Immature natural killer cell (primary cell): ENCODE measurements around the gene LUZP2. TPM values are rescaled to one million over a fixed set of nuclear protein-coding genes. Genes with fewer than 3 reads are reported as not detected.
"Not testable (repeated sequence)": the region's sequence is repeated elsewhere in the genome, so short reads cannot be mapped to it uniquely, and the experiment has no call there.

ENCODE experiments used
- DNase-seq, 3 donors: peaks; one replicate each; pipeline ENCODE4 v3.0.0; 2022; ENCODE audit warnings: mixed read lengths in 1 of 3
- H3K27ac Mint-ChIP-seq, 6 donors: one replicate each; pipeline ENCODE4 v1.8.0; 2020; ENCODE audit warnings: mixed read lengths in 6 of 6, mild to moderate bottlenecking in 5 of 6, inconsistent platforms in 4 of 6, moderate library complexity in 3 of 6
- H3K27me3 Mint-ChIP-seq, 3 donors: one replicate each; pipeline ENCODE4 v1.8.0; 2020 to 2021; ENCODE audit warnings: low read depth in 3 of 3, mild to moderate bottlenecking in 3 of 3, mixed read lengths in 3 of 3, moderate library complexity in 3 of 3, inconsistent platforms in 1 of 3
- H3K36me3 Mint-ChIP-seq, 3 donors: one replicate each; pipeline ENCODE4 v1.8.0; 2020; ENCODE audit warnings: mixed read lengths in 3 of 3, inconsistent platforms in 2 of 3, mild to moderate bottlenecking in 2 of 3
- H3K4me1 Mint-ChIP-seq, 2 donors: one replicate each; pipeline ENCODE4 v1.8.0; 2020; ENCODE audit warnings: inconsistent platforms in 2 of 2, mild to moderate bottlenecking in 2 of 2, mixed read lengths in 2 of 2, moderate library complexity in 1 of 2
- H3K4me3 Mint-ChIP-seq, 5 donors: one replicate each; pipeline ENCODE4 v1.8.0; 2020; ENCODE audit warnings: mild to moderate bottlenecking in 5 of 5, mixed read lengths in 5 of 5, inconsistent platforms in 3 of 5, moderate library complexity in 3 of 5
- H3K9me3 Mint-ChIP-seq, 6 donors: one replicate each; pipeline ENCODE4 v1.8.0; 2020; ENCODE audit warnings: mild to moderate bottlenecking in 6 of 6, mixed read lengths in 6 of 6, inconsistent platforms in 4 of 6, moderate library complexity in 3 of 6
- polyA plus RNA-seq, 3 donors: library from polyadenylated mRNA; unstranded; fragments of 300-500 nt; fragmentation: Illumina TruSeq; gene quantifications; one replicate each; pipeline ENCODE4 v1.2.3, GENCODE V29; 2021

Gene LUZP2
- polyA plus RNA-seq, 3 donors from 2014 or later, result not detected

DNA sequence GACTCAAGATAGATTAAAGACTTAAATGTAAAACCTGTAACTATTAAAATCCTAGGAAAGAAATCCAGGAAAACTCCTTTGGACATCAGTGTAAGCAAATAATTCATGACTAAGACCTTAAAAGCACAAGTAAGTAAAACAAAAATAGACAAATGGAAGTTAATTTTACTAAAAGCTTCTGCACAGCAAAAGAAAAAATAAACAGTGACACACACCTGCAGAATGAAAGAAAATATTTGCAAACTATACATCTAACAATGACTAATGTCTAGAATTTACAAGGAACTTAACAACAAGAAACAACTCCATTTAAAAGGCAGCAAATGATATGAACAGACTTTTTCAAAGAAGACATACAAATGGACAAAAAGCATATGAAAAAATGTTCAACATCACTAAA is 359.1 kb downstream of the LUZP2 start:
- Mint-ChIP-seq H3K36me3 (no peaks in the 10 kb centered on the region), H3K27me3 (peaks cover 0 to 3% (median 0%) of the 10 kb centered on the region in 3 donors), H3K27ac (no peak overlapping the region), H3K4me3 (no peak overlapping the region), H3K4me1 (no peaks in the 10 kb centered on the region), H3K9me3 (peaks cover 5 to 43% (median 8%) of the 10 kb centered on the region in 6 donors)
- no peak for DNase-seq

DNA sequence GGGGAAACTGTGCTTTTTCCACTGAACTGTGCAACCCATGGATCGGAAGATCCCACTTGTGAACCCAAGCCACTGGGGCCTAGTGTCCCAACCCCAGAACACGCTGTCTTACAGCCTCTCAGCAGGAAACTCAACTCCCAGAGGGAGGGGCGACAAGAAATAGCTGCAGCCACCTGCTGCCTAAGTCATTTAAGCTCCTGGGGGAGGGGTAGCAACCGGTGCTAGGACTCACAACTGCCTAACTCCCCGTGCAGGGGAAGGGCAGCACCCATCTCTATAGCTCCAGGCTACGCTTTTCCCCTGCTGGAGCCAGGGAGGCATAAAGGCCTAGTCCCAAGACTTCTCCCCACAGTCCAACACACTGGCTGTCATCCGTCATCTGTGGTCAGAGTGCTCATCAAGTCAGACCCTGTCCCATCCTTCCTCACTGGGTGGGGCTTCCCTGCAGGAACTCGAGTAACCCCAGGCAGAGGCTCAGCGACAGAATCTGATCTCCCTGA is 363.0 kb downstream of the LUZP2 start:
- DNase-seq, result no peak
- Mint-ChIP-seq H3K4me1 (no peaks in the 10 kb centered on the region), H3K36me3 (no peaks in the 10 kb centered on the region), H3K27me3 (peaks cover 0 to 1% (median 0%) of the 10 kb centered on the region in 3 donors), H3K27ac (no peak overlapping the region), H3K9me3 (peaks cover 5 to 29% (median 10%) of the 10 kb centered on the region in 6 donors), H3K4me3 (no peak overlapping the region)

DNA sequence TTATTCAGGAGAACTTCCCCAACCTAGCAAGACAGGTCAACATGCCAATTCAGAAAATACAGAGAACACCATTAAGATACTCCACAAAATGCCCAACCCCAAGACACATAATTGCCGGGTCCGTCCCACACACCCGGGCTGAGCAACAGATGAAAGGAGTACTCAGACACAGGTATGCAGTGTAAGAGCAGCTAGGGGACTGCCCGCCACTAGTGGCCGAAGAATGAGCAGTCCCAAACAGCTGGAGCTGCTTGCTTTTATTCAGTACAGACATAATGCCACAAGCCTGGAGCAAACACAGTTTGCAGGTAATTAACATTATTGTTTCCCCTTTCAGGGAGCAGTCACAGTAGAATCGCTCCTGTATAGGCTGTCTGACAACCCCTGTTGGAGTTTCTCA is 364.6 kb downstream of the LUZP2 start:
- DNase-seq, result no peak
- Mint-ChIP-seq H3K4me1 (no peaks in the 10 kb centered on the region), H3K36me3 (no peaks in the 10 kb centered on the region), H3K27me3 (no peaks in the 10 kb centered on the region), H3K9me3 (peaks cover 3 to 28% (median 7%) of the 10 kb centered on the region in 6 donors), H3K27ac (no peak overlapping the region), H3K4me3 (no peak overlapping the region)

DNA sequence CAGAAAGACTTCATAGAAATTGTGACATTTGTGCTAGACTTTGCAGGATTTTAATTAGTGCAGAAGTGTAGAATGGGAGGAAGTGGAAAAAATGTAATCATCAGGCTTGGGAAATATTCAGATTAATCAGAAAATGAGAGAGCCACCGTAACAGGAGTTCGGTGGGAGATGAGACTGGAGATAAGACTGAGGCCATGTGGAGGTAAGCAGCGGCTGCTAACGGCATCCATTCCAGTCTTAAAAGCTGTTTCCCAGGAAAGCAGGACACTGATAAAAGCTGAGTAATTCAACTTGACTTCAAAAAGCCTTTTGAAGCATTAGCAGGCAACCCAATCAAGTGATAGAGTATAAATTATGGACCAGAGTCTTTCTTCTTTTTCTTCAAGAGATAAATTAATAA is 369.9 kb downstream of the LUZP2 start:
- no peaks in the 10 kb centered on the region for H3K36me3 Mint-ChIP-seq
- peaks cover 3 to 19% (median 7%) of the 10 kb centered on the region in 6 donors for H3K9me3 Mint-ChIP-seq
- H3K4me1 Mint-ChIP-seq, result no peaks in the 10 kb centered on the region
- no peak overlapping the region for H3K4me3 Mint-ChIP-seq
- H3K27ac Mint-ChIP-seq, result no peak overlapping the region
- DNase-seq, result no peak
- H3K27me3 Mint-ChIP-seq, result peaks cover 0 to 2% (median under 1%) of the 10 kb centered on the region in 3 donors

DNA sequence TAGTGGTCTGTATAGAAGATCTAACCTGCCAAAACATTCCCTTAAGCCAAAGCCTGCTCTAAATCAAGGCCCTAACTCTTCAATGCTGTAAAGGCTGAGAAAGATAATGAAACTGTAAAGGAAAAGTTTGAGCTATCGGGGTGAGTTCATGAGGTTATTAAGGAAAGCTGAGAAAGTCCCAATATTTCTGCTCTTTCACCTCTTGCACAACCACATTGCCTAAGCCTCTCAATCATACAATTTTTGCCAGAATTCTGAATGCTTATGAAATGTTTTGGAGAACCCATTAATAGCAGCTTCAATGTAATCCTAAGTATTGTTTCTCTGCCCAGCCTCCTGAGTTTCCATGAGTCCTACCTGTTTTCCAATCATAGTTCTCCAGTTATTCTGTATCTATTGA is 373.2 kb downstream of the LUZP2 start:
- Mint-ChIP-seq H3K9me3 (peaks cover 0 to 23% (median 6%) of the 10 kb centered on the region in 6 donors), H3K4me1 (no peaks in the 10 kb centered on the region), H3K27me3 (peaks cover 0 to 3% (median 2%) of the 10 kb centered on the region in 3 donors), H3K4me3 (no peak overlapping the region), H3K36me3 (no peaks in the 10 kb centered on the region), H3K27ac (no peak overlapping the region)
- no peak for DNase-seq

DNA sequence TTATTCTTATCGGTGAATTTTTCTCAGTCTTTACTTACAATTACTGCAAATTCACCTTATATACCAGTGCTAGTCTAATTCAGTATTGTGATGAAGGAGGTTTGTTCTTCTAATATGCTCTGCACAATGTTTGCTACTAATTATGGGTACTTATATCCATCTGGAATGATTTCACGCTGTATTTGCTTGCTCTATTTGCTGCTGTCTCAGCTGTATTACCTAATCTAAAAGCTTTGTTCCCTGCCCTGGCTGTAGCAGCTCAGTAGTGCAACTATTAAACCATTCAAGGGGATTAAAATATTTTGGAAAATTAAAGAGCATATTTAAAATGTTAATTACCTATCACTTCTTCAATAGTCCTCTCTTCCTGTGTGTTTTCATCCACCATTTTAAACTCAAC is 375.3 kb downstream of the LUZP2 start:
- no peak for DNase-seq
- Mint-ChIP-seq H3K27ac (no peak overlapping the region), H3K4me3 (no peak overlapping the region), H3K4me1 (no peaks in the 10 kb centered on the region), H3K27me3 (peaks cover 0 to 3% (median 2%) of the 10 kb centered on the region in 3 donors), H3K36me3 (no peaks in the 10 kb centered on the region), H3K9me3 (peaks cover 2 to 14% (median 6%) of the 10 kb centered on the region in 6 donors)

DNA sequence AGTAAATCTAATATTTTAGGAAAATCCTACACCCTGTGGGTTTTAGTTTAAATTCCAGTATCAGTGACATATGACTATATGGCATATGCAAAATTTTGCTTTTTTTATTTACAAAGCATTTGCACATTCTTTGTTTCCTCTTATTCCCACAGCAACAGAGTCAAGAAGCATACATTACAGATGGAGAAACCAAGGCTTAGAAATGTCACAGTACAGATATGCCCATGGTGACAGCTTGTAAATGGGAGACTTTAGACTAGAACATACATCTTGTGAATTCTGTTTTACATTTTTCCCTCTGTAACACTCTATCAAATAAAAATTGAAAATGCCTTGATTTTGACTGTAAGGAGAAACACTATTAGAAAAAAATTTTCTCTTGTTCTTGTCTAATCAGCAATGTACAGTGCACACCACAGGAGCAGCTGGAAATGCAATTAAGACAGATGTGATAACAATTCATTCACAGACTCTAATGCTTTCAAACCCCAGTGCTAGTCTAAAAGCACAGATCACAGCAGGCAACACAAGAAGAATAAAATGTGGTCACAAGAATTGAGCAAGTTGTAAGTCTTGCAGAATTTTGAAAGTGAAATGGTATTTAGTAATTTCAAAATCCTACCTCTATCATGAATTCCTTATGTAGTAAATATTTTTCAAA is 375.9 kb downstream of the LUZP2 start:
- no peaks in the 10 kb centered on the region for H3K36me3 Mint-ChIP-seq
- H3K27me3 Mint-ChIP-seq, result peaks cover 0 to 3% (median 2%) of the 10 kb centered on the region in 3 donors
- no peak overlapping the region for H3K27ac Mint-ChIP-seq
- DNase-seq, result no peak
- peaks cover 0 to 14% (median 6%) of the 10 kb centered on the region in 6 donors for H3K9me3 Mint-ChIP-seq
- no peak overlapping the region for H3K4me3 Mint-ChIP-seq
- H3K4me1 Mint-ChIP-seq, result no peaks in the 10 kb centered on the region

DNA sequence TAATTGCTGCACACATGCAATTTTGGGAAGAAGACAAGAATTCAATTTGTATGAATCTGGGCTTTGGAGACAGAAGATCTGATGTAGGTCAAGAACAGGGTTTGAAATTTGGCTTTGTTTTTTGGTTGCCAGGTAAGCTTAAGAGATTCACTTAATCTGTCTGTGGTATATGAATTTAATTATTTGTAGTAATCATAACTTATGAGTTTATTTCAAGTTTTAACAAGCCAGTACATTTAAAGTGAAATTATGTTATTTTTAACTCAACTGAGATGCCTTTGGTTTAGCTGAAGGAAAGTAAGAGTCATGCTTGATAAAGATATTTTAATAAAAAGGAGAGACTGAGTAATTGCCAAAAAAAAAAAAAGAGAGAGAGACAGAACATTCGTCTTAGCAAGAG is 384.1 kb downstream of the LUZP2 start:
- H3K27me3 Mint-ChIP-seq, result peaks cover 0 to 2% (median 2%) of the 10 kb centered on the region in 3 donors
- no peak overlapping the region for H3K27ac Mint-ChIP-seq
- DNase-seq, result no peak
- peaks cover 2 to 35% (median 8%) of the 10 kb centered on the region in 6 donors for H3K9me3 Mint-ChIP-seq
- no peaks in the 10 kb centered on the region for H3K36me3 Mint-ChIP-seq
- H3K4me3 Mint-ChIP-seq, result no peak overlapping the region
- no peaks in the 10 kb centered on the region for H3K4me1 Mint-ChIP-seq

DNA sequence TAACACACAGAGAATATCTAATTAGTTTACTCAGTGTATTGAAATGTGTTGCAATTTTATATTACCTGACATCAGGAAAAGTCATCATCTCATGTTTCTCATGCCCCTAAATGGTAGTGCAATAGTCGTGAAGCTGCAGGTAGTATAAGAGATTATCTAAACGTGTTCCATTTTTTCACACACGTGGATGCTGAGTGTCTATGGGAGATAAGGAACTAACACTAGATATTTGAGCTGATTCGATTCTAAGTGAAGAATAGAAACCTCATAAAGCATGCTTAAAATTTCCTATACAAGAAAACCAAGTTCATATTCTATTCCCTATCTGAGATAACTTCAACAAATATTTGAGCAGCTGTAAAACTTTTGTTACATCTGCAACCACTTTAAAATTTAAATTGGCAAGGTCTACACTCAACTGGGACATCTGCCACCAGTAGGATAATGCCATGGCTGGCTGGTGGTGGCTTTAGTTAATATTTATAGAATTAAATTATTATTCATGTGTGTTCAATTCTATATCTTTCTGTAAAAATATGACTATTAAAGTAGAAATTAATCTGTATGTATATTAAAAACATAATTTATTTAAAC is 388.8 kb downstream of the LUZP2 start:
- Mint-ChIP-seq H3K4me3 (no peak overlapping the region), H3K36me3 (no peaks in the 10 kb centered on the region), H3K27me3 (peaks cover 0 to 2% (median 0%) of the 10 kb centered on the region in 3 donors), H3K4me1 (no peaks in the 10 kb centered on the region), H3K27ac (no peak overlapping the region), H3K9me3 (peaks cover 2 to 25% (median 9%) of the 10 kb centered on the region in 6 donors)
- DNase-seq, result no peak

DNA sequence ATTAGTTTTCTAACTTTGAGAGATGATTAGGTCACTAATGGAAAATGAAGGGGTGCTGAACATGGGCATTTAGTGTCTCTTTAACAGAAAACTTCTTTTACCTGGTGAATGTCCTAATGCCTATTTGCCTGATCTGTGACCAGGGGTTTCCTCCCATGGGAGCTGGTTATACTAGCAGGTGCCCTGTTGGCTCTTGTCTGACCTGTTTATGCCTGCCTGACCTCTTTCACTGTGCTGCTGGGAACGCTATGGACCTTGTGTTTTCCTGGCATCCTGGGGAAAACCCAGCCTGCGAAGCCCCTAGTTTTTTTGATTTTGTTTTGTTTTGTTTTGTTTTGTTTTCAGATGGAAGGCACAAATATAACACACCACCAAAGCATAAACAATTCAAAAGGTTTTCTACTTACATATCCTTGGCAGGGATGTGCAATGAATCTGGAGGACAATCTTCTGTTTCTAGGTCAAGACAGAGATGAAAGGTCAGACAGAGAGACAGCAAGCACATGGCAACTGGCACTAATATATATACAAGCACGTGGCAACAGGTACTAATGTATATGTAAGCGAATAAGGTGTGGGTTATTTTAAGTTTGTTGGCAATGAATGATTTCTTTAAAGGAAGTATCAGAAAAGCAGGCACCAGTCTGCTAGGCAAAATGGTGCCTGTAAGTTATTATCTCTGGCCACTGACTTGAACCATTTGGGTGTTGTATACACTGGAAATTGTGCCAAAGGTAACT is 390.2 kb downstream of the LUZP2 start:
- Mint-ChIP-seq H3K36me3 (no peaks in the 10 kb centered on the region), H3K27me3 (peaks cover 0 to 2% (median 0%) of the 10 kb centered on the region in 3 donors), H3K4me3 (no peak overlapping the region), H3K9me3 (peaks cover 2 to 21% (median 7%) of the 10 kb centered on the region in 6 donors), H3K27ac (no peak overlapping the region), H3K4me1 (no peaks in the 10 kb centered on the region)
- DNase-seq, result no peak

DNA sequence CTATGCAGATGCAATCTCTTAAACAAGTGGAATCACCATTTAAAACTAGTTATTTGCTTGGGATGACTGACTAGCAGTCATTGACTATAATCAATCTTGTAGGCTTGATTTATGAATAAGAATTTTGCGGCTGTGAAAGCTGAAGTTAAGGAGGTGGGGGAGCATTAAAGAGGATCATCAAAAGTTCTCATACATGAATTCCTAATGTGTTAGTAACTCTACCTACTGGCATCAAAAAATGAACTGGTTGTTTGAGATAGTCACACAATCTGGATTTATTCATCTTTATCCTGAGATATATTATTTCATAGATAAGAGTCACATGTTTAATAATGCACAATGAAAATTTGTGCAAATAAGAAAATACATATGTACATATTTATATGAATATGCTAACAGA is 393.6 kb downstream of the LUZP2 start:
- no peak overlapping the region for H3K4me3 Mint-ChIP-seq
- no peak for DNase-seq

DNA sequence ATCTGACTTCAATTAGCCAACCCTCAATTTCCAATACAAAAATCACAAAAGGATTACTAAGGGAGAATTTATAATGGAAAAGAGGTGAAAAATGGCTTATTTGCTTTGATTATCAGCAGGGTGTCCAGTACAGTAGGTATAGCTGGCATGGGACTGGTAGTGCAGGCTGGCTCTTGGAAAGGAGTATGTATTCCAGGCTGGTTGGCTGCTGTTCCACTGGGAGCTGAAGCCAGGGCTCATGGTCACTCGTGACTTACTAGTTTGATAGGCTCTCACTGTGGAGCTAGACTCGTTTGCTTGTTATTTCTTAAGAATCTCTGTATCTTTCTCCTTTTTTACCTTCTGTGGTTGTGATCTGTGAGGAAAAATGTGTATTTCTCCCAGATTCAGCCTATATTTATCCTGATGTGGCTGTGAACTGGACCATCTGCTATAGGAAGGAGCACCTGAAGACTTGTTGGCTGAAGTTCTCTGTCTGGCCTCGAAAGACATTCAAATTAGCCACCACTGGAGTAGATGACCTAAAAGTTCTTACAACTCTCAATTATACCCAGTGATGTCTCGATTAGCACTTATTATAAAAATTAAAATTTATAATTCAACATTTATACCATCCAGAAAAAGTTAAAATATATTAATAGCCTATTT is 395.1 kb downstream of the LUZP2 start:
- H3K4me1 Mint-ChIP-seq, H3K27me3 Mint-ChIP-seq, DNase-seq, H3K36me3 Mint-ChIP-seq, H3K27ac Mint-ChIP-seq, H3K4me3 Mint-ChIP-seq: not testable (repeated sequence)
- peaks cover 6 to 26% (median 9%) of the 10 kb centered on the region in 6 donors for H3K9me3 Mint-ChIP-seq

More for the DNA sequence above, 393.6 kb downstream of the LUZP2 start:
- H3K36me3 Mint-ChIP-seq, result no peaks in the 10 kb centered on the region
- H3K4me1 Mint-ChIP-seq, result no peaks in the 10 kb centered on the region
- H3K9me3 Mint-ChIP-seq, result peaks cover 6 to 22% (median 8%) of the 10 kb centered on the region in 6 donors
- no peaks in the 10 kb centered on the region for H3K27me3 Mint-ChIP-seq
- H3K27ac Mint-ChIP-seq, result no peak overlapping the region

DNA sequence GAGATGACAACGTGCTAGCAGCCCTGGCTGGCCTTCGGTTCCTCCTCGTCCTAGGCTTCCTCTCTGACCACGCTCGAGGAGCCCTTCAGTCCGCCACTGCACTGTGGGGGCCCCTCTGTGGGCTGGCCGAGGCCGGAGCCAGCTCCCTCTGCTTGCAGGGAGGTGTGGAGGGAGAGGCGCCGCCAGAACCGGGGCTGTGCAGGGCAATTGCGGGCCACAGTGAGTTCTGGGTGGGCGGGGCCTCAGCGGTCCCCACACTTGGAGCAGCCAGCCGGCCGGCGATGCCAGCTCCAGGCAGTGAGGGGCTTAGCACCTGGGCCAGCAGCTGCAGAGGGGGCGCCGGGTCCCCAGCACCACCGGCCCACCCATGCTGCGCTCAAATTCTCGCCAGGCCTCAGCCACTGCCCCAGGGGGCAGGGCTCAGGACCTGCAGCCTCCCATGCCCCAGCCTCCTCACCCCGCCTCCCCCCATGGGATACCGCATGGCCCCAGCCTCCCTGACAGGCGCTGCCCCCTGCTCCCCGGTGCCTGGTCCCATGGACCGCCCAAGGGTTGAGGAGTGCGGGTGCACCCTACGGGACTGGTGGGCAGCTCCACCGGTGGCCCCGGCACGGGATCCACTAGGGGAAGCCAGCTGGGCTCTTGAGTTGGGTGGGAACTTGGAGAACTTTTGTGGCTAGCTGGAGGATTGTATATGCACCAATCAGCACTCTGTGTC is 399.4 kb downstream of the LUZP2 start:
- H3K27ac Mint-ChIP-seq, result no peak overlapping the region
- H3K36me3 Mint-ChIP-seq, result no peaks in the 10 kb centered on the region
- peaks cover 0 to 12% of the 10 kb centered on the region in 2 donors for H3K4me1 Mint-ChIP-seq
- no peak overlapping the region for H3K4me3 Mint-ChIP-seq
- H3K9me3 Mint-ChIP-seq, result peaks cover 3 to 27% (median 8%) of the 10 kb centered on the region in 6 donors
- DNase-seq, result no peak
- no peaks in the 10 kb centered on the region for H3K27me3 Mint-ChIP-seq
